A549 (cell line): Measurements from ENCODE around the gene CFH. TPM values are rescaled to one million over a fixed set of nuclear protein-coding genes. Genes with fewer than 3 reads are reported as not detected.

Source experiments
- ATAC-seq, 2 experiments: fragments of 200-7000 bp in 1 of 2; fragments of >200 bp in 1 of 2; cut with Nextera tagmentation in 1 of 2; cut with Tn5 transposase in 1 of 2; 3 replicates each; pipeline versions ENCODE4 v1.8.0 to v1.9.1; 2018 to 2020; ENCODE audit warnings: mild to moderate bottlenecking in 1 of 2, moderate library complexity in 1 of 2
- CTCF ChIA-PET: fragments of 300-600 bp; sonication (Branson Sonifier 250); formaldehyde crosslinking; extraction: SDS; loops from one replicate; lab custom pipeline; 2021; ENCODE audit warnings: antibody characterized with exemption, inconsistent platforms; lab: Yijun Ruan, JAX
- POLR2A ChIA-PET: fragments of 350-600 bp; formaldehyde crosslinking; extraction: SDS; loops from one replicate; lab custom pipeline; 2021; ENCODE audit warnings: antibody characterized with exemption, inconsistent platforms; lab: Yijun Ruan, JAX
- DNase-seq, 2 experiments: peaks; one replicate each; pipeline versions ENCODE4 v3.0.0 to v3.0.0-alpha.2; 2011 to 2016; ENCODE audit warnings: low read depth in 1 of 2, low spot score in 1 of 2
- FAIRE-seq: peaks from 2 replicates; lab custom pipeline; 2011; peaks lifted over from hg19 to GRCh38; lab: Jason Lieb, UNC
- H3K27ac ChIP-seq, 2 experiments: fragments of >200 bp; sonication (Bioruptor Twin); formaldehyde crosslinking; 3 replicates each; pipeline ENCODE4 v1.5.1; 2016 to 2017
- H3K4me1 ChIP-seq: fragments of >200 bp; sonication (Bioruptor Twin); formaldehyde crosslinking; 3 replicates; pipeline ENCODE4 v1.6.1; 2016
- H3K4me2 ChIP-seq: fragments of >200 bp; sonication (Bioruptor Twin); formaldehyde crosslinking; 3 replicates; pipeline ENCODE4 v1.6.1; 2016
- H3K4me3 ChIP-seq: fragments of >200 bp; sonication (Bioruptor Twin); formaldehyde crosslinking; 3 replicates; pipeline ENCODE4 v1.5.1; 2016
- H3K9me3 ChIP-seq: fragments of >200 bp; sonication (Bioruptor Twin); formaldehyde crosslinking; 3 replicates; pipeline ENCODE4 v1.6.1; 2016
- BHLHE40 ChIP-seq: IDR thresholded peaks from 2 replicates; pipeline ENCODE4 v1.6.1; 2012; ENCODE audit warnings: low read depth, low read length, inconsistent platforms
- CBX2 ChIP-seq: fragments of 200-600 bp; sonication (generic); IDR thresholded peaks from 2 replicates; pipeline ENCODE4 v1.6.1; 2016; ENCODE audit warnings: low read depth, mild to moderate bottlenecking, borderline replicate concordance
- CBX8 ChIP-seq: fragments of 200-600 bp; sonication (generic); IDR thresholded peaks from 2 replicates; pipeline ENCODE4 v1.6.1; 2016
- CEBPB ChIP-seq, 2 experiments: fragments of >200 bp in 1 of 2; sonication (Bioruptor Twin) in 1 of 2; formaldehyde crosslinking in 1 of 2; IDR thresholded peaks; 2 replicates each; pipeline ENCODE4 v1.6.1; 2012 to 2016
- CHD2 ChIP-seq: fragments of 150-350 bp; IDR thresholded peaks from 2 replicates; pipeline ENCODE4 v1.6.1; 2014; ENCODE audit warnings: low read length; ENCODE audit not compliant: partially characterized antibody
- E2F6 ChIP-seq: IDR thresholded peaks from 2 replicates; pipeline ENCODE4 v1.6.1; 2012; ENCODE audit warnings: low read depth, borderline replicate concordance
- EHF ChIP-seq: fragments of 250-450 bp; sonication (Bioruptor Pico); IDR thresholded peaks from 2 replicates; pipeline ENCODE4 v1.5.0; 2020; ENCODE audit warnings: mild to moderate bottlenecking
- ELK1 ChIP-seq: fragments of 150-350 bp; IDR thresholded peaks from 2 replicates; pipeline ENCODE4 v1.6.1; 2014; ENCODE audit warnings: low read depth, mild to moderate bottlenecking, low read length
- FOSB ChIP-seq: fragments of 250-450 bp; sonication (Bioruptor Pico); IDR thresholded peaks from 2 replicates; pipeline ENCODE4 v1.5.0; 2020; ENCODE audit warnings: mild to moderate bottlenecking, moderate library complexity
- JUNB ChIP-seq: fragments of >200 bp; sonication (Bioruptor Twin); formaldehyde crosslinking; IDR thresholded peaks from 2 replicates; pipeline ENCODE4 v1.6.1; 2016
- MAFK ChIP-seq: fragments of 450-650 bp; IDR thresholded peaks from 2 replicates; pipeline ENCODE4 v1.6.1; 2014; ENCODE audit not compliant: partially characterized antibody
- MAZ ChIP-seq: fragments of 150-350 bp; IDR thresholded peaks from 2 replicates; pipeline ENCODE4 v1.6.1; 2014; ENCODE audit warnings: antibody characterized with exemption, low read depth, low read length, borderline replicate concordance
- NPAS2 ChIP-seq: fragments of 250-450 bp; sonication (Bioruptor Pico); IDR thresholded peaks from 2 replicates; pipeline ENCODE4 v1.8.0; 2022; ENCODE audit warnings: mild to moderate bottlenecking, moderate library complexity, borderline replicate concordance
- RARB ChIP-seq: fragments of 250-450 bp; sonication (Bioruptor Pico); IDR thresholded peaks from 2 replicates; pipeline ENCODE4 v1.8.0; 2021; ENCODE audit warnings: mild to moderate bottlenecking, moderate library complexity
- TP53 ChIP-seq: fragments of 250-450 bp; sonication (Bioruptor Pico); IDR thresholded peaks from 2 replicates; pipeline ENCODE4 v1.5.0; 2021; ENCODE audit warnings: mild to moderate bottlenecking, moderate library complexity
- USF2 ChIP-seq: fragments of 450-650 bp; IDR thresholded peaks from 2 replicates; pipeline ENCODE4 v1.6.1; 2014; ENCODE audit warnings: antibody characterized with exemption
- ZNF302 ChIP-seq: fragments of 250-450 bp; sonication (Bioruptor Pico); IDR thresholded peaks from 2 replicates; pipeline ENCODE4 v1.9.0; 2021; ENCODE audit warnings: inconsistent platforms, mild to moderate bottlenecking, moderate library complexity
- WGBS: methylation state at CpG from one replicate; pipeline ENCODE4 v1.1.6; 2017; ENCODE audit errors: missing lambda C conversion rate; 5-methylcytosine and 5-hydroxymethylcytosine counted together
- polyA plus RNA-seq, 4 experiments: library from polyadenylated mRNA; depleted of rRNA in 3 of 4; stranded (reverse); fragments of >200 nt; fragmentation: RNase III in 1 of 4; extraction: RNeasy Plus Mini Kit Qiagen cat#74134 plus additional on column Dnase treatment in 1 of 4; gene quantifications; 2 replicates in 3 of 4; 3 replicates in 1 of 4; pipeline ENCODE4 v1.2.3, GENCODE V29; 2011 to 2017

Gene CFH
- polyA plus RNA-seq, 2 of the 4 experiments (the other 2 are of a cell fraction): 8.2 to 68.1 TPM

- CTCF ChIA-PET: interaction anchor here (1.5 kb wide), 1 partner anchor 10 kb away, joined by 5 read pairs; no protein-coding TSS in a partner anchor
- Histone ChIP-seq H3K4me2 (no peak overlapping the region), H3K27ac (no peak overlapping the region), H3K9me3 (no peaks in the 10 kb centered on the region), H3K4me3 (no peak overlapping the region), H3K4me1 (no peaks in the 10 kb centered on the region)
- 71% methylated on average over 11 of the region's 11 CpGs for WGBS
- TF ChIP-seq FOSB (no peak), MAZ (no peak), ELK1 (no peak)
- ATAC-seq: no peak
- POLR2A ChIA-PET: no interaction called here
- DNase-seq: no peak
- no peak for FAIRE-seq
Observed at GRCh38 chr1:196733091-196733970, 81.5 kb downstream of the CFH start.

- Histone ChIP-seq H3K27ac (no peak overlapping the region), H3K4me1 (no peaks in the 10 kb centered on the region), H3K4me3 (no peak overlapping the region), H3K4me2 (no peak overlapping the region), H3K9me3 (peaks cover 6% of the 10 kb centered on the region; the same call in 1 of the 3 replicates)
- no peak for ATAC-seq
- no peak for DNase-seq
- TF ChIP-seq NPAS2 (CRISPR knock-in tag): no peak
- TF ChIP-seq CBX2: no peak
- no peak for TF ChIP-seq ZNF302
- POLR2A ChIA-PET: no interaction called here
- CTCF ChIA-PET: interaction anchor here (1.5 kb wide), 1 partner anchor 11 kb away, joined by 5 read pairs; no protein-coding TSS in a partner anchor
- FAIRE-seq: no peak
Observed at GRCh38 chr1:196734006-196734405, 82.2 kb downstream of the CFH start.

GRCh38 chr1:196734460-196734859 is 82.6 kb downstream of the CFH start:
- Histone ChIP-seq H3K4me2 (no peak overlapping the region), H3K27ac (no peak overlapping the region), H3K4me1 (no peaks in the 10 kb centered on the region), H3K9me3 (peaks cover 9% of the 10 kb centered on the region; the same call in 2 of the 3 replicates), H3K4me3 (no peak overlapping the region)
- ChIA-PET POLR2A (no interaction called here), CTCF (interaction anchor here (1.5 kb wide), 1 partner anchor 11 kb away, joined by 5 read pairs; no protein-coding TSS in a partner anchor)
- DNase-seq (no peak), ATAC-seq (no peak), FAIRE-seq (no peak)
- no peak for TF ChIP-seq MAZ
- no peak for TF ChIP-seq CHD2
- TF ChIP-seq EHF (CRISPR knock-in tag): no peak
- TF ChIP-seq JUNB: no peak
- no peak for TF ChIP-seq E2F6
- TF ChIP-seq CEBPB (IDR thresholded peaks at IDR 0.05): no peak
- WGBS: 53% methylated on average over 2 of the region's 2 CpGs

GRCh38 chr1:196738730-196739129 is 86.9 kb downstream of the CFH start:
- ATAC-seq: no peak

More at GRCh38 chr1:196738730-196739129, 86.9 kb downstream of the CFH start:
- TF ChIP-seq EHF (CRISPR knock-in tag) (no peak), NPAS2 (CRISPR knock-in tag) (no peak), CHD2 (no peak), RARB (no peak), MAFK (no peak), BHLHE40 (no peak), MAZ (no peak), USF2 (no peak), TP53 (CRISPR knock-in tag) (no peak), CBX8 (no peak)
- FAIRE-seq: no peak
- Histone ChIP-seq H3K27ac (no peak overlapping the region), H3K4me1 (no peaks in the 10 kb centered on the region), H3K4me3 (no peak overlapping the region), H3K9me3 (peaks cover 9% of the 10 kb centered on the region; the same call in 2 of the 3 replicates), H3K4me2 (no peak overlapping the region)
- CTCF ChIA-PET: interaction anchor here (1.5 kb wide), 1 partner anchor 15 kb away, joined by 3 read pairs; no protein-coding TSS in a partner anchor
- DNase-seq: no peak
- POLR2A ChIA-PET: no interaction called here
